ENCODE measurements around the gene KIAA1328.

DNA sequence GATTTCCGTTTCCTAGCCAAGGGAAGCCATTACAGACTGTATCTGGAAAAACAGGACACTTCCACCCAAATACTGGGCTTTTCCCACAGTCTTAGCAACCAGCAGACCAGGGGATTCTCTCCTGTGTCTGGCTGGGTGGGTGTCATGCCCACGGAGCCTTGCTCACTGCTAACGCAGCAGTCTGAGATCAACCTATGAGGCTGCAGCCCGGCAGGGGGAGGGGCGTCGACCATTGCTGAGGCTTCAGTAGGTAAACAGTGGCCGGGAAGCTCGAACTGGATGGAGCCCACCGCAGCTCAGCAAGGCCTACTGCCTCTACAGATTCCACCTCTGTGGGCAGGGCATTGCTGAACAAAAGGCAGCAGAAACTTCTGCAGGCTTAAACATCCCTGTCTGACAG, 131.1 kb downstream of the KIAA1328 start:
- TF ChIP-seq CTCF (IDR thresholded peaks at IDR 0.05) (no peak), EZH2 (IDR thresholded peaks at IDR 0.05) (no peak), EZH2phosphoT487 (IDR thresholded peaks at IDR 0.05) (no peak)

All from neural progenitor cell (in vitro differentiated cells).